ENCODE results near the gene RAB9B.

The RAB9B gene

DNA sequence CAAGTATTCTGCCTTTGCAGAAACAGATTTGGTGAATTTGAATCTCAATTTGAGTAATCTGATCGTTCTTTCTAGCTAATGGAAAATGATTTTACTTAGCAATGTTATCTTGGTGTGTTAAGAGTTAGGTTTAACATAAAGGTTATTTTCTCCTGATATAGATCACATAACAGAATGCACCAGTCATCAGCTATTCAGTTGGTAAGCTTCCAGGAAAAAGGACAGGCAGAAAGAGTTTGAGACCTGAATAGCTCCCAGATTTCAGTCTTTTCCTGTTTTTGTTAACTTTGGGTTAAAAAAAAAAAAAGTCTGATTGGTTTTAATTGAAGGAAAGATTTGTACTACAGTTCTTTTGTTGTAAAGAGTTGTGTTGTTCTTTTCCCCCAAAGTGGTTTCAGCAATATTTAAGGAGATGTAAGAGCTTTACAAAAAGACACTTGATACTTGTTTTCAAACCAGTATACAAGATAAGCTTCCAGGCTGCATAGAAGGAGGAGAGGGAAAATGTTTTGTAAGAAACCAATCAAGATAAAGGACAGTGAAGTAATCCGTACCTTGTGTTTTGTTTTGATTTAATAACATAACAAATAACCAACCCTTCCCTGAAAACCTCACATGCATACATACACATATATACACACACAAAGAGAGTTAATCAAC is 40.1 kb downstream of the RAB9B start:
- H3K9me3 Mint-ChIP-seq (ENCODE audit: low read depth) = no peaks in the 10 kb centered on the region
- peaks cover 4% of the 10 kb centered on the region for H3K27me3 Mint-ChIP-seq
- H3K4me1 Mint-ChIP-seq (ENCODE audit: low read depth) = no peaks in the 10 kb centered on the region
- H3K36me3 Mint-ChIP-seq = no peaks in the 10 kb centered on the region
- no peak overlapping the region for H3K4me3 Mint-ChIP-seq
- H3K27ac Mint-ChIP-seq = no peak overlapping the region

- no peaks in the 10 kb centered on the region for H3K36me3 Mint-ChIP-seq
- H3K9me3 Mint-ChIP-seq (ENCODE audit: low read depth) = no peaks in the 10 kb centered on the region
- H3K4me1 Mint-ChIP-seq (ENCODE audit: low read depth) = no peaks in the 10 kb centered on the region
- H3K27ac Mint-ChIP-seq = no peak overlapping the region
- H3K27me3 Mint-ChIP-seq = peaks cover 4% of the 10 kb centered on the region
- no peak overlapping the region for H3K4me3 Mint-ChIP-seq
Measured at GRCh38 chrX:103791228-103791627, 40.8 kb downstream of the RAB9B start.

GRCh38 chrX:103789004-103789403 is 43.1 kb downstream of the RAB9B start:
- H3K4me1 Mint-ChIP-seq (ENCODE audit: low read depth) = no peaks in the 10 kb centered on the region
- peaks cover 4% of the 10 kb centered on the region for H3K27me3 Mint-ChIP-seq
- no peak overlapping the region for H3K4me3 Mint-ChIP-seq
- no peaks in the 10 kb centered on the region for H3K36me3 Mint-ChIP-seq
- H3K9me3 Mint-ChIP-seq (ENCODE audit: low read depth) = no peaks in the 10 kb centered on the region
- H3K27ac Mint-ChIP-seq = no peak overlapping the region

GRCh38 chrX:103783971-103784370 is 48.1 kb downstream of the RAB9B start:
- no peaks in the 10 kb centered on the region for H3K27me3 Mint-ChIP-seq
- H3K9me3 Mint-ChIP-seq (ENCODE audit: low read depth) = no peaks in the 10 kb centered on the region
- H3K4me3 Mint-ChIP-seq = no peak overlapping the region
- no peak overlapping the region for H3K27ac Mint-ChIP-seq
- H3K4me1 Mint-ChIP-seq (ENCODE audit: low read depth) = no peaks in the 10 kb centered on the region
- H3K36me3 Mint-ChIP-seq = no peaks in the 10 kb centered on the region

GRCh38 chrX:103783196-103783595 is 48.9 kb downstream of the RAB9B start:
- no peaks in the 10 kb centered on the region for H3K9me3 Mint-ChIP-seq (ENCODE audit: low read depth)
- H3K27ac Mint-ChIP-seq = no peak overlapping the region
- no peak overlapping the region for H3K4me3 Mint-ChIP-seq
- H3K27me3 Mint-ChIP-seq = no peaks in the 10 kb centered on the region
- no peaks in the 10 kb centered on the region for H3K4me1 Mint-ChIP-seq (ENCODE audit: low read depth)
- H3K36me3 Mint-ChIP-seq = no peaks in the 10 kb centered on the region

DNA sequence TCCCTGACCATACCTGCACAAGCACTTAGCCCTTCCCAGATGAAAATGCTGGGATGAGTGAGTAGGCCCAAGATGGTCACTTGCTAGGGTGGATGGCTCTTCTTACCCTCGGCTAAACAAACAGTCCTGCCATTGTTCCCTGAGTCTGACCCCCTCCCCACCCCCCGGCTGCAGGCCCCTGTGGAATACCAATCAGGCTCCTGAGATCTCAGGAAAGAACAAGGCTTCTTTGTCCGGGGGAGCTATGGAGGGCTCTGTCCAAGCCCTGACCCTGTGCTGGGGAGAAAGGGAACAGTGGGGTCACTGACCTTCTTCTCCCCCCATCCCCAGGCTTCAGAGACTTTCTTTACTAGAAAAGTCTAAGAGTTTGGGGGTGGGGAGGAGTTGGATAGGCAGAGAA is 49.4 kb downstream of the RAB9B start:
- no peak overlapping the region for H3K27ac Mint-ChIP-seq
- no peaks in the 10 kb centered on the region for H3K36me3 Mint-ChIP-seq
- no peaks in the 10 kb centered on the region for H3K9me3 Mint-ChIP-seq (ENCODE audit: low read depth)
- no peaks in the 10 kb centered on the region for H3K4me1 Mint-ChIP-seq (ENCODE audit: low read depth)
- no peaks in the 10 kb centered on the region for H3K27me3 Mint-ChIP-seq
- no peak overlapping the region for H3K4me3 Mint-ChIP-seq

DNA sequence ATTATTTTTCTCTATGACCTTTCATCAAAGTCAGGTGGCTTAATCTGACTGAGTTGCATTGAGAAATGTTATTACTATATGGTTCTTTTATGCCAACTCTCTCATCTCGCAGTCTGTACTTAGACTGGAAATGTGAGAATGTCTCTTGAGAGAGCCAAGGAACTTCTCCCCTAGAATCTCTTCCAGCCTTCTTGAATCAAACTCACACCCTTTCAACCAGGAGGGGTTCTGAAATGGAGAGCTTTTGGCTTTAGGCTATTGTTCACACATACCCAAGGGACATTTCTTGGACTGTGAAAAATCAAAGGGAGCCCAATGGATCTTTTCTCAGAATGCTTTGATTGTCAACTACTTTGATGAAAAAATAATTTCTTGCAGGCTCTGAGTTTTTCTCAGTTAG is 50.4 kb downstream of the RAB9B start:
- no peaks in the 10 kb centered on the region for H3K4me1 Mint-ChIP-seq (ENCODE audit: low read depth)
- no peaks in the 10 kb centered on the region for H3K27me3 Mint-ChIP-seq
- no peaks in the 10 kb centered on the region for H3K9me3 Mint-ChIP-seq (ENCODE audit: low read depth)
- H3K27ac Mint-ChIP-seq = no peak overlapping the region
- H3K36me3 Mint-ChIP-seq = no peaks in the 10 kb centered on the region
- no peak overlapping the region for H3K4me3 Mint-ChIP-seq

DNA sequence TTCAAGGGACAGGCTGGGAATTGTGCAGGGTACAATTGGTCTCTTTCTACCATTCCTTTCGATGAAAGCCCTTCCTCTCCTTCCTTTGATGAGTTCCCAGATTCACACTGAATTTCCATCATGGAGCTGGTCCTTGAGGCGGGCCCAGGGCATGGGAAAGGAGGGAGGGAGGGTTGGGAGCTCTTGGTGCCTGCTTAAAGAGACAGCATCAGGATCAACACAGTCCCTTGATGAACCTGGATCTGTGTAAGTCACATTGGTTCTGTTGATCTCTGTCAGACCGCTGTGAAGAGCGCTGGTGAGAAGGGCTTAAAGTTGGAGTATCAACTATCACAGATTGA is 51.0 kb downstream of the RAB9B start:
- Mint-ChIP-seq H3K4me3 (no peak overlapping the region), H3K27ac (no peak overlapping the region), H3K27me3 (no peaks in the 10 kb centered on the region), H3K9me3 (ENCODE audit: low read depth) (no peaks in the 10 kb centered on the region), H3K4me1 (ENCODE audit: low read depth) (no peaks in the 10 kb centered on the region), H3K36me3 (no peaks in the 10 kb centered on the region)

- no peaks in the 10 kb centered on the region for H3K36me3 Mint-ChIP-seq
- H3K4me3 Mint-ChIP-seq = no peak overlapping the region
Measured at GRCh38 chrX:103780336-103781061, 51.6 kb downstream of the RAB9B start.

GRCh38 chrX:103779141-103779789 is 52.8 kb downstream of the RAB9B start:
- H3K27ac Mint-ChIP-seq = no peak overlapping the region
- H3K27me3 Mint-ChIP-seq = peaks cover 2% of the 10 kb centered on the region
- no peaks in the 10 kb centered on the region for H3K9me3 Mint-ChIP-seq (ENCODE audit: low read depth)
- no peak overlapping the region for H3K4me3 Mint-ChIP-seq
- no peaks in the 10 kb centered on the region for H3K36me3 Mint-ChIP-seq
- H3K4me1 Mint-ChIP-seq (ENCODE audit: low read depth) = no peaks in the 10 kb centered on the region

More at GRCh38 chrX:103780336-103781061, 51.6 kb downstream of the RAB9B start:
- Mint-ChIP-seq H3K27me3 (peaks cover 2% of the 10 kb centered on the region), H3K9me3 (ENCODE audit: low read depth) (no peaks in the 10 kb centered on the region), H3K27ac (no peak overlapping the region), H3K4me1 (ENCODE audit: low read depth) (no peaks in the 10 kb centered on the region)

GRCh38 chrX:103776546-103776945 is 55.5 kb downstream of the RAB9B start, which contains the start of gene PLP1:
Gene PLP1 (plus strand): TSS chrX:103776840. CDS start chrX:103776996, 156 bp downstream.
- Mint-ChIP-seq H3K4me1 (ENCODE audit: low read depth) (no peaks in the 10 kb centered on the region), H3K27ac (no peak within 1 kb of the TSS), H3K36me3 (no peaks in the 10 kb centered on the region)

GRCh38 chrX:103774070-103774642 is 57.9 kb downstream of the RAB9B start:
- Mint-ChIP-seq H3K27ac (no peak overlapping the region), H3K4me1 (ENCODE audit: low read depth) (no peaks in the 10 kb centered on the region), H3K36me3 (no peaks in the 10 kb centered on the region), H3K9me3 (ENCODE audit: low read depth) (no peaks in the 10 kb centered on the region), H3K4me3 (no peak overlapping the region), H3K27me3 (peaks cover 2% of the 10 kb centered on the region)

More at GRCh38 chrX:103776546-103776945, 55.5 kb downstream of the RAB9B start, which contains the start of gene PLP1:
- no peak within 1 kb of the TSS for H3K4me3 Mint-ChIP-seq
- no peaks in the 10 kb centered on the region for H3K9me3 Mint-ChIP-seq (ENCODE audit: low read depth)
- peaks cover 2% of the 10 kb centered on the region for H3K27me3 Mint-ChIP-seq

- Mint-ChIP-seq H3K27ac (no peak overlapping the region), H3K4me1 (ENCODE audit: low read depth) (no peaks in the 10 kb centered on the region), H3K27me3 (peaks cover 2% of the 10 kb centered on the region), H3K36me3 (no peaks in the 10 kb centered on the region), H3K4me3 (no peak overlapping the region), H3K9me3 (ENCODE audit: low read depth) (no peaks in the 10 kb centered on the region)
Measured at GRCh38 chrX:103773445-103773844, 58.6 kb downstream of the RAB9B start.
